C4-2B (cell line): ENCODE data around the gene UMPS.

Experiments used
- CTCF ChIP-seq: fragments of 450-650 bp; conservative IDR thresholded peaks from 2 replicates; pipeline ENCODE4 v1.5.1; 2017; ENCODE audit warnings: mild to moderate bottlenecking
- ZFX ChIP-seq: fragments of 450-650 bp; IDR thresholded peaks from 2 replicates; pipeline ENCODE4 v1.6.1; 2017

- no peak for TF ChIP-seq CTCF
- TF ChIP-seq ZFX = no peak
Measured at GRCh38 chr3:124774327-124774718, 44.1 kb downstream of the UMPS start.
